Activated CD8-positive, alpha-beta memory T cell treated with anti-CD3 and anti-CD28 coated beads for 1 hour (primary cell): Measurements from ENCODE around the gene SOX2.
"Not testable (repeated sequence)": the region's sequence is repeated elsewhere in the genome, so short reads cannot be mapped to it uniquely, and the experiment has no call there.

Experiments used
- DNase-seq, 2 donors: peaks; one replicate each; pipeline ENCODE4 v3.0.0-alpha.2; 2020; ENCODE audit warnings: low read depth in 1 of 2; ENCODE audit errors: extremely low read depth in 1 of 2

Gene SOX2

DNA sequence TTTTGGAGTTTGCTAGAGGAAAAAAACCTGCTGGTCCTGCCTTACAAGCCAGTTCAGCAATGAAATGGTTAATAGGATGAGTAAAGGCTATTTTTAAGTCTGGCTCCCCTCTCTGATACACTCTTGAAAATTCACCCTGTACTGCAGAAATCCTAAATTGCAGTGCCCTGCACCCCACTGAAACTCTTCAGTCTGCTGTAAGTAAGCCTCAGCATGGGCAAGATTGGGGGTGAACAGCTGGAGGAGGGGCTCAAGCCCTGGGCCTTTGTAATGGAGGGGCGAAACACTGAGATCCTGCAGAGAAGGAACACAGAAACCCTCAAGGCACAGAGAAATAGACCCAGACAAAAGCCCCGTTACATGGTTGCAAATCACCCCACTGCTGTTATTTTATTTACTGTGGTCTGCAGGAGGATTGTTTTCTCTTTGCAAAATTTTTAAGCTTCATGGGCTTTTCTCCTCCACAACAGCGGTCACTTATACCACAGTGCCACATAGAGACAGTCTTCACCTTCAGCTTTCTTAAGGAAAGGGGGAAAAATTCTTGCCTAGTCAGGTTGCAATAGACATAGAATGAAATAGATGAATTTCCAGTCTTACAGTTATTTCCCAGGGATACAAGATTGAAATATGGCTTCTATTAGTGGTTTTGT, 45.0 kb downstream of the SOX2 start:
- no peak for DNase-seq

GRCh38 chr3:181757694-181758306, 46.1 kb downstream of the SOX2 start:
- no peak for DNase-seq

DNA sequence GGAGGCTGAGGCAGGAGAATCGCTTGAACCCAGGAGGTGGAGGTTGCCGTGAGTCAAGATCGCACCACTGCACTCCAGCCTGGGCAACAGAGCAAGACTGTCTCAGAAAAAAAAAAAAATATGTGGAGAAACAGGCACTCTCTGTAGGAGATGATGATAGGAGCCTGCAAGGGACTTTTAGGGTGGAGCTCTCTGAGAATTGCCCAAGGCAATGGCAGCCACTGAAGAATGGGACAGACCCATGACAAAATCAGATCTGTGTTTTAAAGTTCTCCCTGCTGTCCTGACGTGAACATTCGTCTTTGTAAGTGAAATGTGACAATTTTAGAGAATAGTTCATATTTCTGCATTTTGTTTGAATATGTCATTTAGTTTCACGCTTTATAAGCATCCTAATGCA, 50.2 kb downstream of the SOX2 start:
- no peak for DNase-seq

DNA sequence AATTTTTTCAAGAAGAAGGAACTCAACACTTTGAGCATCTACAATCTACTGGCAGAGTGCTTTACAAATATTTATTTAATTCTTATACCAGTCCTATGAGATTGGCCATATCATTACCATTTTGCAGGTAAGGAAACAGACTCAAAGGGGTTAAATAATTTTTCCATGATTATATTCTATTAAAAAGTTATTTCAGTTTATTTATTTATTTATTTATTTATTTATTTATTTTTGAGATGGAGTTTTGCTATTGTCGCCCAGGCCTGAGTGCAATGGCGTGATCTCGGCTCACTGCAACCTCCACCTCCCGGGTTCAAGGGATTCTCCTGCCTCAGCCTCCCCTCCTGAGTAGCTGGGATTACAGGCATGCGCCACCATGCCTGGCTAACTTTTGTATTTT, 52.3 kb downstream of the SOX2 start:
- DNase-seq, result not testable (repeated sequence)
